K562 (cell line): ENCODE results near the gene PRDM16. TPM values are rescaled to one million over a fixed set of nuclear protein-coding genes. Genes with fewer than 3 reads are reported as not detected.

ENCODE experiments used
- ATAC-seq: fragments of 200-7000 bp; cut with Tn5 transposase; 3 replicates; pipeline ENCODE4 v1.9.1; 2020; ENCODE audit warnings: moderate library complexity
- BruUV-seq: library from RNA; stranded (reverse); fragments of 400-500 nt; replicated peaks from 2 replicates; lab custom pipeline; 2021; lab: Mats Ljungman, UMichigan
- CTCF ChIA-PET: fragments of 300-600 bp; formaldehyde crosslinking; extraction: SDS; loops from one replicate; lab custom pipeline; 2021; ENCODE audit warnings: low intra/inter-chr PET ratio; lab: Yijun Ruan, JAX
- POLR2A ChIA-PET: fragments of 300-600, 350-650 bp; sonication (Branson Sonifier 250); formaldehyde crosslinking; extraction: SDS; loops from one replicate; lab custom pipeline; 2021; ENCODE audit warnings: antibody characterized with exemption, inconsistent platforms; lab: Yijun Ruan, JAX
- DNase-seq, 4 experiments: peaks; one replicate each; pipeline versions ENCODE4 v3.0.0 to v3.0.0-alpha.2; 2011 to 2018; ENCODE audit warnings: low spot score in 3 of 4, mixed read lengths in 3 of 4; ENCODE audit errors: extremely low read depth in 1 of 4
- FAIRE-seq: peaks from 2 replicates; lab custom pipeline; 2011; peaks lifted over from hg19 to GRCh38; lab: Jason Lieb, UNC
- H2AFZ ChIP-seq: 2 replicates; pipeline ENCODE4 v1.6.0; 2011; ENCODE audit warnings: low read depth, low read length, control low read depth, inconsistent platforms
- H3K27ac ChIP-seq: fragments of 200-600 bp; 3 replicates; pipeline ENCODE4 v1.8.0; 2011; ENCODE audit warnings: low read depth, mild to moderate bottlenecking, control low read depth, inconsistent platforms, low read length, moderate library complexity, mixed read lengths; ENCODE audit errors: extremely low read depth
- H3K27me3 ChIP-seq, 2 experiments: fragments of 300-600 bp in 1 of 2; 2 replicates in 1 of 2; 3 replicates in 1 of 2; pipeline versions ENCODE4 v1.6.0 to v1.8.0; 2011; ENCODE audit warnings: inconsistent platforms in 2 of 2, low read length in 2 of 2, mild to moderate bottlenecking in 1 of 2, mixed read lengths in 1 of 2, moderate library complexity in 1 of 2; ENCODE audit not compliant: control insufficient read depth in 2 of 2, insufficient read depth in 2 of 2
- H3K36me3 ChIP-seq: fragments of 300-600 bp; 3 replicates; pipeline ENCODE4 v1.8.0; 2011; ENCODE audit warnings: mild to moderate bottlenecking, low read length, inconsistent platforms; ENCODE audit not compliant: control insufficient read depth, insufficient read depth
- H3K4me1 ChIP-seq, 2 experiments: fragments of 200-600 bp in 1 of 2; replicated peaks in 1 of 2; 2 replicates in 1 of 2; 3 replicates in 1 of 2; pipeline versions ENCODE4 v1.5.1 to v1.8.0; 2011; ENCODE audit warnings: inconsistent platforms in 2 of 2, low read length in 2 of 2, mild to moderate bottlenecking in 1 of 2, mixed read lengths in 1 of 2, moderate library complexity in 1 of 2; ENCODE audit not compliant: control insufficient read depth in 2 of 2, insufficient read depth in 2 of 2
- H3K4me2 ChIP-seq: 2 replicates; pipeline ENCODE4 v1.6.1; 2011; ENCODE audit warnings: low read length, control low read depth, inconsistent platforms, mixed read lengths; ENCODE audit not compliant: insufficient read depth
- H3K4me3 ChIP-seq: fragments of 200-600 bp; sonication (generic), shearing (Covaris generic); 2 replicates; pipeline ENCODE4 v1.5.1; 2016; ENCODE audit warnings: control low read depth, inconsistent platforms
- H3K79me2 ChIP-seq: fragments of 200-600 bp; 3 replicates; pipeline ENCODE4 v1.8.0; 2011; ENCODE audit warnings: low read length, inconsistent platforms; ENCODE audit not compliant: control insufficient read depth, insufficient read depth
- H3K9ac ChIP-seq, 2 experiments: 2 replicates each; pipeline versions ENCODE4 v1.6.0 to v1.6.1; 2011; ENCODE audit warnings: low read depth in 2 of 2, low read length in 2 of 2, control low read depth in 1 of 2, inconsistent platforms in 1 of 2, mild to moderate bottlenecking in 1 of 2, mixed read lengths in 1 of 2; ENCODE audit not compliant: insufficient read depth in 1 of 2
- H3K9me1 ChIP-seq: one replicate; pipeline ENCODE4 v1.6.0; 2011; ENCODE audit warnings: inconsistent platforms, mild to moderate bottlenecking, low read length, moderate library complexity; ENCODE audit not compliant: control insufficient read depth, insufficient read depth
- H3K9me3 ChIP-seq: replicated peaks from 2 replicates; pipeline ENCODE4 v1.5.1; 2011; ENCODE audit warnings: low read depth, low read length, inconsistent platforms; ENCODE audit not compliant: control insufficient read depth, insufficient read depth
- H4K20me1 ChIP-seq: replicated peaks from 2 replicates; pipeline ENCODE4 v1.6.1; 2011; ENCODE audit warnings: low read length, inconsistent platforms, mixed read lengths; ENCODE audit not compliant: control insufficient read depth, insufficient read depth
- PRMT5 ChIP-seq: sonication (generic); formaldehyde crosslinking; IDR thresholded peaks from 2 replicates; pipeline ENCODE4 v1.5.0; 2020; ENCODE audit warnings: missing genetic modification reagents
- UBTF ChIP-seq, 2 experiments: IDR thresholded peaks; 2 replicates each; pipeline ENCODE4 v1.6.1; 2012; ENCODE audit warnings: improper control_type of control experiment in 2 of 2, low read depth in 2 of 2, low read length in 2 of 2, borderline replicate concordance in 1 of 2
- ZBTB40 ChIP-seq, 2 experiments: fragments of 450-650 bp in 1 of 2; sonication (generic) in 1 of 2; formaldehyde crosslinking in 1 of 2; IDR thresholded peaks; 2 replicates each; pipeline versions ENCODE4 v1.7.1 to v1.9.0; 2016 to 2022; ENCODE audit warnings: inconsistent platforms in 1 of 2, mild to moderate bottlenecking in 1 of 2, missing genetic modification reagents in 1 of 2
- WGBS: fragments of 100-300 bp; shearing (Covaris generic); methylation state at CpG from one replicate; pipeline ENCODE4 v1.1.6; 2016; ENCODE audit warnings: low coverage, mixed read lengths; ENCODE audit not compliant: insufficient coverage; ENCODE audit errors: missing lambda C conversion rate; 5-methylcytosine and 5-hydroxymethylcytosine counted together
- in situ Hi-C: fragments of 300-500 bp; cut with MboI; formaldehyde crosslinking; loops from 4 replicates; pipeline ENCODE4 v1.15.0; 2018; ENCODE audit warnings: inconsistent platforms, mixed read lengths
- intact Hi-C: fragments of 100-400 bp; cut with micrococcal nuclease; formaldehyde crosslinking; loops from 2 replicates; pipeline ENCODE4 v1.14.2; 2022
- polyA plus RNA-seq, 8 experiments: library from polyadenylated mRNA; depleted of rRNA in 4 of 8; stranded (reverse) in 5 of 8; unstranded in 3 of 8; fragments of >200 nt; fragmentation: Nextera tagmentation in 2 of 8; fragmentation: Illumina TruSeq in 1 of 8; extraction: Ambion mirVana in 2 of 8; extraction: Trizol in 1 of 8; gene quantifications; 2 replicates each; pipeline versions ENCODE4 v1.2.1 to v1.2.3, GENCODE V29; 2011 to 2014; ENCODE audit warnings: inconsistent platforms in 1 of 8, missing spikeins in 1 of 8
- total RNA-seq, 7 experiments: library from RNA; depleted of rRNA in 6 of 7; stranded (reverse); fragments of >200 nt in 6 of 7; fragmentation: Illumina TruSeq in 2 of 7; extraction: Trizol in 2 of 7; gene quantifications; 2 replicates each; pipeline versions ENCODE4 v1.2.1 to v1.2.3, GENCODE V29; 2011 to 2021; ENCODE audit warnings: low replicate concordance in 1 of 7
- TF ChIP-seq, protein P1 (sequence below): fragments of 250-450 bp; sonication (Bioruptor Pico); IDR thresholded peaks from 2 replicates; pipeline ENCODE4 v1.4.0; 2020; ENCODE audit warnings: borderline replicate concordance

Gene PRDM16
- total and polyA plus RNA-seq, 9 of the 15 experiments (the other 6 are each of a cell fraction or from before 2014, with no cell fraction given) = 0.10 to 0.27 TPM; not detected in 7

DNA sequence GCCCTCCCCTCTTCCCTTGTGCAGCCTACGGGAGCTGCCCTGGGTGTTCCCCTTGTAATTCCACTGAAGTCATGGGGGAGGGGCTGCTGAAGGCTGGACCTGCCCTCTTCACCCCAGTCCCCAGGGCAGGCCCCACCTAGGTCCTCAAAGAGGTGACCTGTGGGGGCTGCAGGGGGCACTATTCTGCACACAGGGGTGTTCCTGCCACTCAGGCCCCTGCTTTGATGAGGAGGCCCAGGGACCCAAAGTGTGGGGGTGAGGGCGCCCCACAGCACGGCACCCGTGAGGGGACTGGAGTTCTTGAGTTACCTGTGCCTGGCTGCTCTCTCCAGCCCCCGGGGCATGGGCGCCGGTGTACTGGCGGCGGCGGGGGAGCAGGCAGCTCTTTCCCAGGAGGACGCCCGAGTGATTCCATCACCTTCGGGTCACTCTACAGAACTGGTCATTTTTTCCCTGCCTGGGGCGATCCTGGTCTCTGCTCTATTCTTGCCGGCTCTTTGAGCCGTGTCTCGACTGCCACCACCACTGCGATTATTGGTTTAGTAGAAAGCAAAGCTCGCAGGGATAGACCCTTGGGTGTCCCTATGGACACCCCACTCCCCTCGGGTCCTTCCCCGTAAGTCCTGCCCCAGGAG is 6.9 kb upstream of the PRDM16 start:
- FAIRE-seq = no peak
- WGBS = 3% methylated on average over 20 of the region's 21 CpGs
- in situ Hi-C loops = no loop called here
- no peak for TF ChIP-seq PRMT5 (CRISPR knock-in tag)
- TF ChIP-seq UBTF (IDR thresholded peaks at IDR 0.05; ENCODE audit: borderline replicate concordance in 1 of 2, low read depth in 2 of 2, low read length in 2 of 2) = no peak
- TF ChIP-seq, protein P1, sequence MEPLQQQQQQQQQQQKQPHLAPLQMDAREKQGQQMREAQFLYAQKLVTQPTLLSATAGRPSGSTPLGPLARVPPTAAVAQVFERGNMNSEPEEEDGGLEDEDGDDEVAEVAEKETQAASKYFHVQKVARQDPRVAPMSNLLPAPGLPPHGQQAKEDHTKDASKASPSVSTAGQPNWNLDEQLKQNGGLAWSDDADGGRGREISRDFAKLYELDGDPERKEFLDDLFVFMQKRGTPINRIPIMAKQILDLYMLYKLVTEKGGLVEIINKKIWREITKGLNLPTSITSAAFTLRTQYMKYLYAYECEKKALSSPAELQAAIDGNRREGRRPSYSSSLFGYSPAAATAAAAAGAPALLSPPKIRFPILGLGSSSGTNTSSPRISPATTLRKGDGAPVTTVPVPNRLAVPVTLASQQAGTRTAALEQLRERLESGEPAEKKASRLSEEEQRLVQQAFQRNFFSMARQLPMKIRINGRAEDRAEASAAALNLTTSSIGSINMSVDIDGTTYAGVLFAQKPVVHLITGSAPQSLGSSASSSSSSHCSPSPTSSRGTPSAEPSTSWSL (CRISPR knock-in tag) = no peak
- TF ChIP-seq ZBTB40 (IDR thresholded peaks at IDR 0.05) = no peak
- TF ChIP-seq ZBTB40 (CRISPR knock-in tag; IDR thresholded peaks at IDR 0.05) = no peak

More for the DNA sequence above, 6.9 kb upstream of the PRDM16 start:
- no peaks in the 10 kb centered on the region for H3K79me2 ChIP-seq
- H3K9me1 ChIP-seq = no peaks in the 10 kb centered on the region
- DNase-seq = no peak
- H3K36me3 ChIP-seq = no peaks in the 10 kb centered on the region
- H3K27ac ChIP-seq = no peak overlapping the region
- H3K4me3 ChIP-seq = no peak overlapping the region
- CTCF ChIA-PET = no interaction called here
- no peaks in the 10 kb centered on the region for H3K4me1 ChIP-seq
- H3K9ac ChIP-seq = no peak overlapping the region
- no peaks in the 10 kb centered on the region for H3K9me3 ChIP-seq
- H4K20me1 ChIP-seq = no peaks in the 10 kb centered on the region
- no peak overlapping the region for H2AFZ ChIP-seq
- intact Hi-C loops = no loop called here
- no peak for ATAC-seq
- peaks cover 0 to 15% of the 10 kb centered on the region in 2 experiments; a peak in 2 of 5 replicates for H3K27me3 ChIP-seq
- POLR2A ChIA-PET = interaction anchor here (0.6 kb wide), 1 partner anchor 97 kb away, joined by 4 read pairs; no protein-coding TSS in a partner anchor
- BruUV-seq = no TSS peak
- no peak overlapping the region for H3K4me2 ChIP-seq
